ENCODE data around the gene MED25. TPM values are rescaled to one million over a fixed set of nuclear protein-coding genes. Genes with fewer than 3 reads are reported as not detected.

Gene MED25
- polyA plus RNA-seq, 2 of the 4 experiments (the other 2 are of a cell fraction), result 20.4 to 40.1 TPM

DNA sequence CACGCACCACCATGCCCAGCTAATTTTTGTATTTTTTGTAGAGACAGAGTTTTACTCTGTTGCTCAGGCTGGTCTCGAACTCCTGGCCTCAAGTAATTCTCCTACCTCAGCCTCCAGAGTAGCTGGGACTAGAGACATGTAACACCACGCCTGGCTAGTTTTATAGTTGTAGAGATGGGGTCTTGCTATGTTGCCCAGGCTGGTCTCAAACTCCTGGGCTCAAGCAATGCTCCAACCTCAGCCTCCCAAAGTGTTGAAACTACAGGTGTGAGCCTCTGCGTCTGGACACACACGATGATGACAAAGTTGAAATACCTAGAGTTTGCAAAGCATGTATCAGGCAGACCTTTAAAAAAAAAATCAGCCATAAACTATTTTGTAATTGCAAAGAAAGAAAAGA is 28.3 kb downstream of the MED25 start (continued):
- TF ChIP-seq USF2 (IDR thresholded peaks at IDR 0.05) (no peak), HDAC2 (IDR thresholded peaks at IDR 0.05) (no peak), FOSB (CRISPR knock-in tag; IDR thresholded peaks at IDR 0.05) (no peak), KDM5A (IDR thresholded peaks at IDR 0.05) (no peak), TP53 (CRISPR knock-in tag; IDR thresholded peaks at IDR 0.05) (no peak), CHD2 (IDR thresholded peaks at IDR 0.05; ENCODE audit: low read length, partially characterized antibody) (no peak), RARB (CRISPR knock-in tag; IDR thresholded peaks at IDR 0.05) (no peak)
- TF ChIP-seq, protein P1, sequence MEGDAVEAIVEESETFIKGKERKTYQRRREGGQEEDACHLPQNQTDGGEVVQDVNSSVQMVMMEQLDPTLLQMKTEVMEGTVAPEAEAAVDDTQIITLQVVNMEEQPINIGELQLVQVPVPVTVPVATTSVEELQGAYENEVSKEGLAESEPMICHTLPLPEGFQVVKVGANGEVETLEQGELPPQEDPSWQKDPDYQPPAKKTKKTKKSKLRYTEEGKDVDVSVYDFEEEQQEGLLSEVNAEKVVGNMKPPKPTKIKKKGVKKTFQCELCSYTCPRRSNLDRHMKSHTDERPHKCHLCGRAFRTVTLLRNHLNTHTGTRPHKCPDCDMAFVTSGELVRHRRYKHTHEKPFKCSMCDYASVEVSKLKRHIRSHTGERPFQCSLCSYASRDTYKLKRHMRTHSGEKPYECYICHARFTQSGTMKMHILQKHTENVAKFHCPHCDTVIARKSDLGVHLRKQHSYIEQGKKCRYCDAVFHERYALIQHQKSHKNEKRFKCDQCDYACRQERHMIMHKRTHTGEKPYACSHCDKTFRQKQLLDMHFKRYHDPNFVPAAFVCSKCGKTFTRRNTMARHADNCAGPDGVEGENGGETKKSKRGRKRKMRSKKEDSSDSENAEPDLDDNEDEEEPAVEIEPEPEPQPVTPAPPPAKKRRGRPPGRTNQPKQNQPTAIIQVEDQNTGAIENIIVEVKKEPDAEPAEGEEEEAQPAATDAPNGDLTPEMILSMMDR (IDR thresholded peaks at IDR 0.05), result no peak

DNA sequence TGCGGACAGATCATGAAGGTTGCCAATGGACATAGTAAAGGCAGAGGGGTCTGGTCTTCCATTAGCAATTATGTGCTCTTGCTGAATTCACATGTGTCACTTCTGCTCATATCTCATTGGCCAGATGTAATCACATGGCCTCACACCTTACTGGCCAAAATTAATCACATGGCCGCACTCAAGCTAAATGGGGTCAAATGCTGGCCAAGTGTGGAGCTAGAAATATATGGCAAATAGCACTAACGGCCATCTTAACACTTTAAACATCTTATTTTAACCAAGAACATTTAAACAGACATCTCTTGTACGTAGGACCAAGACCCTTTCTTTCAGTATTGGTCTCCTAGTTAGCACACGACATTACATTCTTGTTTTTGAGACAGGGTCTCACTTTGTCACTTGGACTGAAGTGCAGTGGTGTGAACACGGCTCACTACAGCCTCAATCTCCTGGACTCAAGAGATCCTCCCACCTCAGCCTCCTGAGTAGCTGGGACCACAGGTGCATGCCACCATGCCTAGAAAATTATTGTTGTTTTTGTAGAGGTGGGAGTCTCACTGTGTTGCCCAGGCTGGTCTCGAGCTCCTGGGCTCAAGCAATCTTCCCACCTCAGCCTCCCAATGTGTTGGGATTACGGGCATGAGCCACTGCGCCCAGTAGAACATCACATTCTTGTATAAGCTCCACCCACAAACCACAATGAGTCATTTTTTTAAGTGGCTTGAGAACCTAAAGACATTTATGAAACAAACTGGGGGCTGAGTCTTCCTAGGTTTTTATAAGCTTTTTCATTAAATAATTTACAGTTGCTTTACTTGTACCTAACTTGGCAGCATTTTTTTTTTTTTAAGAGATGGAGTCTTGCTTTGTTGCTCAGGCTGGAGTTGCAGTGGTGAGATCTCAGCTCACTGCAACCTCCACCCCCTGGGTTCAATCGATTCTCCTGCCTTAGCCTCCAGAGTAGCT is 29.9 kb downstream of the MED25 start:
- ChIA-PET CTCF (interaction anchor here (0.6 to 1.3 kb wide), 3 partner anchors 15 to 120 kb away, joined by 3 to 7 read pairs (median 3); no protein-coding TSS in a partner anchor), POLR2A (interaction anchor here (0.6 to 1.7 kb wide), 2 partner anchors 21 to 1229 kb away, joined by 4 to 6 read pairs; partner anchors contain the start of gene RPL18)
- no peak overlapping the region for H3K27ac ChIP-seq
- WGBS (ENCODE audit: missing lambda C conversion rate), result 83% methylated on average over 10 of the region's 10 CpGs
- no peaks in the 10 kb centered on the region for H3K9me3 ChIP-seq
- H3K4me3 ChIP-seq, result no peak overlapping the region
- DNase-seq (ENCODE audit: low read depth in 1 of 2, low spot score in 1 of 2) (no peak), FAIRE-seq (no peak), ATAC-seq (no peak)
- no peak overlapping the region for H3K4me2 ChIP-seq
- TF ChIP-seq SMC3 (IDR thresholded peaks at IDR 0.05), result no peak
- peak; percentile 84 for TF ChIP-seq USF2 (IDR thresholded peaks at IDR 0.05)
- TF ChIP-seq RCOR1 (IDR thresholded peaks at IDR 0.05; ENCODE audit: low read depth, low read length), result no peak
- TF ChIP-seq RAD21 (conservative IDR thresholded peaks at IDR 0.05 in 1 of 2, IDR thresholded peaks at IDR 0.05 in 1 of 2), result no peak
- TF ChIP-seq HOXA7 (CRISPR knock-in tag; IDR thresholded peaks at IDR 0.05), result no peak
- TF ChIP-seq, protein P2, sequence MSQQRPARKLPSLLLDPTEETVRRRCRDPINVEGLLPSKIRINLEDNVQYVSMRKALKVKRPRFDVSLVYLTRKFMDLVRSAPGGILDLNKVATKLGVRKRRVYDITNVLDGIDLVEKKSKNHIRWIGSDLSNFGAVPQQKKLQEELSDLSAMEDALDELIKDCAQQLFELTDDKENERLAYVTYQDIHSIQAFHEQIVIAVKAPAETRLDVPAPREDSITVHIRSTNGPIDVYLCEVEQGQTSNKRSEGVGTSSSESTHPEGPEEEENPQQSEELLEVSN (IDR thresholded peaks at IDR 0.05; ENCODE audit: borderline replicate concordance, low read depth), result no peak
- no peak for TF ChIP-seq FOSL2 (IDR thresholded peaks at IDR 0.05)
- TF ChIP-seq FOSL2 (CRISPR knock-in tag; IDR thresholded peaks at IDR 0.05), result 0 out of 2 replicates have a peak, but pooled peaks have one; percentile 5
- TF ChIP-seq RNF2 (IDR thresholded peaks at IDR 0.05; ENCODE audit: borderline replicate concordance, low read depth), result no peak
- 0 out of 2 replicates have a peak, but pooled peaks have one; percentile 13 for TF ChIP-seq MAX (IDR thresholded peaks at IDR 0.05)
- no peak for TF ChIP-seq CBX8 (IDR thresholded peaks at IDR 0.05)
- TF ChIP-seq HDAC2 (IDR thresholded peaks at IDR 0.05), result no peak
- no peak for TF ChIP-seq ZC3H11A (IDR thresholded peaks at IDR 0.05)
- H3K4me1 ChIP-seq, result peaks cover 15% of the 10 kb centered on the region

All from A549 (cell line).